Activated naive CD4-positive, alpha-beta T cell treated with anti-CD3 and anti-CD28 coated beads for 36 hours (primary cell): ENCODE data around the gene TMEM123. TPM values are rescaled to one million over a fixed set of nuclear protein-coding genes. Genes with fewer than 3 reads are reported as not detected.

Source experiments
- CTCF ChIA-PET: fragments of 350-600 bp; sonication (Branson Sonifier 250); formaldehyde crosslinking; loops from one replicate; lab custom pipeline; 2021; ENCODE audit warnings: antibody characterized with exemption; lab: Charles Lee
- DNase-seq: peaks from one replicate; pipeline ENCODE4 v3.0.0-alpha.2; 2020
- H3K27ac Mint-ChIP-seq: one replicate; pipeline ENCODE4 v1.8.0; 2021; ENCODE audit warnings: mild to moderate bottlenecking, mixed read lengths
- H3K27me3 Mint-ChIP-seq: one replicate; pipeline ENCODE4 v1.8.0; 2021; ENCODE audit warnings: low read depth, mixed read lengths
- H3K36me3 Mint-ChIP-seq: one replicate; pipeline ENCODE4 v1.8.0; 2021; ENCODE audit warnings: low read depth, mixed read lengths
- H3K4me1 Mint-ChIP-seq: one replicate; pipeline ENCODE4 v1.8.0; 2021; ENCODE audit warnings: low read depth, mixed read lengths
- H3K4me3 Mint-ChIP-seq: one replicate; pipeline ENCODE4 v1.8.0; 2021; ENCODE audit warnings: mild to moderate bottlenecking, moderate library complexity, mixed read lengths
- H3K9me3 Mint-ChIP-seq: one replicate; pipeline ENCODE4 v1.8.0; 2021; ENCODE audit warnings: mixed read lengths
- intact Hi-C: fragments of 100-400 bp; cut with micrococcal nuclease; formaldehyde crosslinking; loops from one replicate; pipeline ENCODE4 v1.15.1; 2023
- total RNA-seq, 2 experiments: library from RNA; stranded (reverse); gene quantifications; one replicate each; pipeline ENCODE4 v1.2.3, GENCODE V29; 2021

Gene TMEM123, protein sequence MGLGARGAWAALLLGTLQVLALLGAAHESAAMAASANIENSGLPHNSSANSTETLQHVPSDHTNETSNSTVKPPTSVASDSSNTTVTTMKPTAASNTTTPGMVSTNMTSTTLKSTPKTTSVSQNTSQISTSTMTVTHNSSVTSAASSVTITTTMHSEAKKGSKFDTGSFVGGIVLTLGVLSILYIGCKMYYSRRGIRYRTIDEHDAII
- total RNA-seq, result 100 to 1,000 TPM; 232 to 255 TPM

GRCh38 chr11:102452461-102453301 is at the start of gene TMEM123:
TMEM123 (minus strand) TSS chr11:102452765; CDS start chr11:102452623, 142 bp downstream.
- peaks cover 24% of the 10 kb centered on the region for H3K36me3 Mint-ChIP-seq
- no peaks in the 10 kb centered on the region for H3K9me3 Mint-ChIP-seq
- DNase-seq, result peak; percentile 94
- no peaks in the 10 kb centered on the region for H3K27me3 Mint-ChIP-seq
- H3K4me1 Mint-ChIP-seq, result peaks cover 70% of the 10 kb centered on the region
- H3K4me3 Mint-ChIP-seq, result peak within 1 kb of the TSS; percentile 89
- CTCF ChIA-PET, result interaction anchor here (0.8 to 6.8 kb wide), 12 partner anchors 10 to 62 kb away, joined by 3 to 58 read pairs (median 4); no protein-coding TSS in a partner anchor
- intact Hi-C loops, result loop anchor here (1.0 to 5.0 kb wide), 10 partner anchors 14 to 160 kb away; partner anchors contain the start of genes BIRC2 and BIRC3
- H3K27ac Mint-ChIP-seq, result peak within 1 kb of the TSS; percentile 96

DNA sequence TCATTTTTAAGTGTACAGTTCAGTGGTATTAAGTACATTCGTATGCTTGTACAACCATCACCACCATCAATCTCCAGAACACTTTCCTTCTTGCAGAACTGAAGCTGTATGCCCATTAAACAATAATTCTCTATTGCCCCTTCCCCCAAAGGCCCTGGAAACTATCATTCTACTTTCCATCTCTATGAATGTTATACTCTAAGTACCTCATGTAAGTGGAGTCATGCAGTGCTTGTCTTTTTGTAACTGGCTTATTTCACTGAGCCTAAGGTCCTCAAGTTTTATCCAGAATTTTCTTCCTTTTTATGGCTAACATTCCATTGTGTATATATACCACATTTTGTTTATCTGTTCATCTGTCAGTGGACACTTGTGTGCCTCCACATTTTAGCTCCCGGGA is 48.3 kb upstream of the TMEM123 start:
- CTCF ChIA-PET, result interaction anchor here (0.6 to 2.2 kb wide), 3 partner anchors 113 to 382 kb away, joined by 4 to 25 read pairs (median 6); no protein-coding TSS in a partner anchor
- H3K4me3 Mint-ChIP-seq, result no peak overlapping the region
- H3K4me1 Mint-ChIP-seq, result peaks cover 5% of the 10 kb centered on the region
- intact Hi-C loops, result no loop called here
- H3K27ac Mint-ChIP-seq, result no peak overlapping the region
- H3K9me3 Mint-ChIP-seq, result no peaks in the 10 kb centered on the region
- DNase-seq, result no peak
- no peaks in the 10 kb centered on the region for H3K27me3 Mint-ChIP-seq
- H3K36me3 Mint-ChIP-seq, result no peaks in the 10 kb centered on the region

GRCh38 chr11:102499931-102500330 is 47.4 kb upstream of the TMEM123 start:
- intact Hi-C loops, result no loop called here
- Mint-ChIP-seq H3K27me3 (no peaks in the 10 kb centered on the region), H3K4me1 (peaks cover 9% of the 10 kb centered on the region), H3K9me3 (no peaks in the 10 kb centered on the region), H3K27ac (no peak overlapping the region), H3K36me3 (no peaks in the 10 kb centered on the region), H3K4me3 (no peak overlapping the region)
- CTCF ChIA-PET, result interaction anchor here (0.7 to 2.2 kb wide), 7 partner anchors 18 to 212 kb away, joined by 3 to 25 read pairs (median 7); no protein-coding TSS in a partner anchor
- DNase-seq, result no peak

DNA sequence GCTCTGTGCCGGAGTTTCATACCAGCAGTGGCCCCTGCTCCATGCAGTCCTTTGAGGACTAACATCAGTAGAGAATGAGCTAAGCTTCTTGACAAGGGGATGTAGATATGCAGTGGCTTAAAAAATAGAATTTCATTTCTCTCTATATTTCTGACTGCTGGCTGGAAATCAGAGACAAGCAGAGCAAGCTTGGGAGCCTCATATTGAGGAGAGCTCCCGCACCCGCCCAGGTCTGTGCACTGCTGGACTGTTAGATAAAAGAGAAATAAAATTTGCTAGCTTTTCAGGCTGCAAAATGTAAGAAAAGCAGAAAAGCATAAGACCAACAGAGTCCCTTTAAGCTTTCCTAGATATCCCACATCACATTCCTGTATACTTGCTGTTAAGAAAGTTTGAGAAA is 46.6 kb upstream of the TMEM123 start:
- CTCF ChIA-PET, result interaction anchor here (0.6 to 2.2 kb wide), 11 partner anchors 11 to 211 kb away, joined by 3 to 25 read pairs (median 6); no protein-coding TSS in a partner anchor
- no peak for DNase-seq
- Mint-ChIP-seq H3K27me3 (no peaks in the 10 kb centered on the region), H3K9me3 (no peaks in the 10 kb centered on the region), H3K27ac (no peak overlapping the region), H3K4me3 (no peak overlapping the region), H3K36me3 (no peaks in the 10 kb centered on the region), H3K4me1 (peaks cover 12% of the 10 kb centered on the region)
- intact Hi-C loops, result no loop called here

GRCh38 chr11:102497061-102497460 is 44.5 kb upstream of the TMEM123 start:
- intact Hi-C loops, result no loop called here
- Mint-ChIP-seq H3K36me3 (no peaks in the 10 kb centered on the region), H3K9me3 (no peaks in the 10 kb centered on the region), H3K27me3 (no peaks in the 10 kb centered on the region), H3K27ac (no peak overlapping the region), H3K4me3 (no peak overlapping the region), H3K4me1 (peaks cover 20% of the 10 kb centered on the region)
- CTCF ChIA-PET, result interaction anchor here (1.4 to 1.8 kb wide), 4 partner anchors 35 to 169 kb away, joined by 7 to 52 read pairs (median 30); no protein-coding TSS in a partner anchor
- no peak for DNase-seq

- Mint-ChIP-seq H3K36me3 (no peaks in the 10 kb centered on the region), H3K27ac (no peak overlapping the region), H3K4me3 (no peak overlapping the region), H3K9me3 (no peaks in the 10 kb centered on the region), H3K4me1 (peaks cover 25% of the 10 kb centered on the region), H3K27me3 (no peaks in the 10 kb centered on the region)
- CTCF ChIA-PET, result interaction anchor here (0.6 to 1.8 kb wide), 41 partner anchors 12 to 213 kb away, joined by 3 to 52 read pairs (median 4); no protein-coding TSS in a partner anchor
- intact Hi-C loops, result loop anchor here (1.0 to 2.0 kb wide), 13 partner anchors 42 to 207 kb away; partner anchors contain the start of genes BIRC2 and BIRC3
- DNase-seq, result peak; percentile 53
These were observed 42.8 kb upstream of the TMEM123 start for GRCh38 chr11:102495161-102496042.

DNA sequence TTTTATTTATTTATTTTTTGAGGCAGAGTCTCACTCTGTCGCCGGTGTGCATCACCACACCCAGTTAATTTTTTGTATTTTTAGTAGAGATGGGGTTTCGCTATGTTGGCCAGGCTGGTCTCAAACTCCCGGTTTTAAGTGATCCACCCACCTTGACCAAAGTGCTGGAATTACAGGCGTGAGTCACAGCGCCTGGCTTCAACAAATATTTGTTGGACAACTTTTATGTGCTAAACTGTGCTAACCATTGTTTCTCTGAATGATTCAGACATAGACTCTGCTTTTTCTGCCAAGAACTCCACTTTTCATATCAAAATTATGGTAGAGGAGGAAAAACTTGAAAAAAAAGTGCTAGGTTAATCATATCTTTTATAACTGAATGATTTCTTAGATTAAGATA is 41.7 kb upstream of the TMEM123 start:
- no peak overlapping the region for H3K4me3 Mint-ChIP-seq
- intact Hi-C loops, result loop anchor here (2.0 kb wide), 1 partner anchor 67 kb away; no protein-coding TSS in a partner anchor
- no peaks in the 10 kb centered on the region for H3K27me3 Mint-ChIP-seq
- no peak overlapping the region for H3K27ac Mint-ChIP-seq
- DNase-seq, result no peak
- CTCF ChIA-PET, result interaction anchor here (0.7 to 4.0 kb wide), 7 partner anchors 9 to 206 kb away, joined by 3 to 31 read pairs (median 4); no protein-coding TSS in a partner anchor
- no peaks in the 10 kb centered on the region for H3K36me3 Mint-ChIP-seq
- H3K4me1 Mint-ChIP-seq, result peaks cover 34% of the 10 kb centered on the region
- H3K9me3 Mint-ChIP-seq, result no peaks in the 10 kb centered on the region

GRCh38 chr11:102493524-102493923 is 41.0 kb upstream of the TMEM123 start:
- Mint-ChIP-seq H3K4me1 (peaks cover 41% of the 10 kb centered on the region), H3K9me3 (no peaks in the 10 kb centered on the region), H3K27ac (no peak overlapping the region), H3K27me3 (no peaks in the 10 kb centered on the region), H3K4me3 (no peak overlapping the region), H3K36me3 (no peaks in the 10 kb centered on the region)
- DNase-seq, result no peak
- intact Hi-C loops, result no loop called here
- CTCF ChIA-PET, result interaction anchor here (0.6 to 4.0 kb wide), 8 partner anchors 8 to 205 kb away, joined by 3 to 31 read pairs (median 4); no protein-coding TSS in a partner anchor

GRCh38 chr11:102491969-102492368 is 39.4 kb upstream of the TMEM123 start:
- no peaks in the 10 kb centered on the region for H3K9me3 Mint-ChIP-seq
- intact Hi-C loops, result loop anchor here (1.0 kb wide), 1 partner anchor 75 kb away; no protein-coding TSS in a partner anchor
- peaks cover 55% of the 10 kb centered on the region for H3K4me1 Mint-ChIP-seq

DNA sequence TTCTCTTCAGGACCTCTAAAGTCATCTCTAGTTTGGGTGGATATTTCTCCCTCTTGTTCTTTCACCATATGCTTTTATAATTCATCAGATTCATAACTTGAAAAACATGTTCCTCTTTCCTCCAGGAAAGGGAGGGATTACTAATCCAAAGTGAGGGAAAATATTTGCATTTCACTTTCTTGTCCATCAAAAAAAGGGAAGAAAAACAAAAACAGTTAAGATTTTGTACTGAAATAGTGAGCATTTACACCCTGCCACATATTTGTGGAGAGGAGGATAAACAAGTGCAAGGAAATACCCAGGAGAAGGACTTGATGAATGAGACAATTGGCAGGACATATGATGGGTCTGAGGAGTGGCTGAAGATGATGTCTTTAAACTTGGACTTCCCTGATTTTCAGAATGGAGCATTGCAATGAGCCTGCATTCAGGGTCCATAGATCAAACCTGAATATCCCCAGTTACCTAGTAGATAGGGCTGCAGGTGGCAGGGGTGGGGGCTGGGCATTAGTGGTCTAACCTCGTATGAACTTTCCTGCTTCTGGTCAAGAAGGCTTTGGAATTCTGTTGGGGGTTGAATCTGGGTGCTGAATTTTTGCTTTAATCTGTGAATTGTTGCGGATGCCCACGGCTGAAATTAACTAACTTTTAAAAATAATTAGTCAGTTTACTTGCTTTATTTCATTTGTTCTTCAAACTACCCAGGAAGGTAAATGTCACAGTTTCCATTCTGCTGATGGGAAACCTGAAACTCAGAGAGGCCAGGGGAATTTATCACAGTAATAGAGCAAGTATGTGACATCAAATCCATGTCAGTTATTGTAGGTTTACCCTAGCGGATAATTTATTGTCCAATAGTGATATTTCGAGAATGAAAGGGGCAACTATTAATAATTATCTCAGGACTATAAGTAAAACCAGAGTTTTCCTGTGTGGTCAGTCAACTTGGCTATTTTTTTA is 36.9 kb upstream of the TMEM123 start:
- CTCF ChIA-PET, result interaction anchor here (1.3 to 3.1 kb wide), 4 partner anchors 10 to 147 kb away, joined by 3 to 18 read pairs (median 9); no protein-coding TSS in a partner anchor
- H3K4me3 Mint-ChIP-seq, result no peak overlapping the region
- intact Hi-C loops, result loop anchor here (1.0 to 2.0 kb wide), 5 partner anchors 13 to 73 kb away; no protein-coding TSS in a partner anchor
- no peaks in the 10 kb centered on the region for H3K9me3 Mint-ChIP-seq
- H3K36me3 Mint-ChIP-seq, result no peaks in the 10 kb centered on the region
- peak overlapping the region; percentile 35 for H3K27ac Mint-ChIP-seq
- no peaks in the 10 kb centered on the region for H3K27me3 Mint-ChIP-seq
- peak; percentile 59 for DNase-seq
- H3K4me1 Mint-ChIP-seq, result peaks cover 63% of the 10 kb centered on the region

More at GRCh38 chr11:102491969-102492368, 39.4 kb upstream of the TMEM123 start:
- H3K27me3 Mint-ChIP-seq, result no peaks in the 10 kb centered on the region
- no peak overlapping the region for H3K27ac Mint-ChIP-seq
- H3K4me3 Mint-ChIP-seq, result no peak overlapping the region
- CTCF ChIA-PET, result interaction anchor here (0.8 to 4.0 kb wide), 9 partner anchors 16 to 198 kb away, joined by 3 to 31 read pairs (median 4); partner anchors contain the start of gene TMEM123
- no peaks in the 10 kb centered on the region for H3K36me3 Mint-ChIP-seq
- no peak for DNase-seq
